ENCODE results near the gene SCFD2.

DNA sequence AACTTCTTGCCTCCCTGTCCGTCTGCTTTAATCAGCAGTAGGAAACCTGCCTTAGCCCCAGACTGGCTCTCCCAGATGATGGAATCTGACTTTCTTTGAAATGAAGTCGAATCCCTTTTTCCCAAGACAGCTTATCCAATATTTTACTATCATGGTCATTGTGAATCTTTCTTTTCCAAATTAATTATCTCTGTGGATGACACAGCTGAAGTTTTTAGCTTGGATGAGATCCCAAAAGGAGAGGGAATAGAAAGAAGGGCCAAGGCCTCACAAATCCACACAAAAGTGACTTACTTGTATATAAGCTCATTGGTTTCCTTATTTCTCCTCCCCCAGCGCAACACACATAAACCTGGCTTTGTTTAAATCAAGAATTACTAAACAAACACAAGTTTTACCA lies 403.1 kb downstream of the SCFD2 start:
- TF ChIP-seq POLR2A (IDR thresholded peaks at IDR 0.05): no peak
- TF ChIP-seq, protein P1, sequence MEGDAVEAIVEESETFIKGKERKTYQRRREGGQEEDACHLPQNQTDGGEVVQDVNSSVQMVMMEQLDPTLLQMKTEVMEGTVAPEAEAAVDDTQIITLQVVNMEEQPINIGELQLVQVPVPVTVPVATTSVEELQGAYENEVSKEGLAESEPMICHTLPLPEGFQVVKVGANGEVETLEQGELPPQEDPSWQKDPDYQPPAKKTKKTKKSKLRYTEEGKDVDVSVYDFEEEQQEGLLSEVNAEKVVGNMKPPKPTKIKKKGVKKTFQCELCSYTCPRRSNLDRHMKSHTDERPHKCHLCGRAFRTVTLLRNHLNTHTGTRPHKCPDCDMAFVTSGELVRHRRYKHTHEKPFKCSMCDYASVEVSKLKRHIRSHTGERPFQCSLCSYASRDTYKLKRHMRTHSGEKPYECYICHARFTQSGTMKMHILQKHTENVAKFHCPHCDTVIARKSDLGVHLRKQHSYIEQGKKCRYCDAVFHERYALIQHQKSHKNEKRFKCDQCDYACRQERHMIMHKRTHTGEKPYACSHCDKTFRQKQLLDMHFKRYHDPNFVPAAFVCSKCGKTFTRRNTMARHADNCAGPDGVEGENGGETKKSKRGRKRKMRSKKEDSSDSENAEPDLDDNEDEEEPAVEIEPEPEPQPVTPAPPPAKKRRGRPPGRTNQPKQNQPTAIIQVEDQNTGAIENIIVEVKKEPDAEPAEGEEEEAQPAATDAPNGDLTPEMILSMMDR (IDR thresholded peaks at IDR 0.05): no peak
- TF ChIP-seq POLR2AphosphoS5 (IDR thresholded peaks at IDR 0.05): no peak
